NCI-H1436 (cell line): Measurements from ENCODE around the gene RARRES2.
A peak's percentile ranks its signal among the peaks of the same experiment; 100 is the strongest.

ENCODE experiments used
- DNase-seq: peaks from one replicate; lab custom pipeline; 2025; lab: John Stamatoyannopoulos, UW

RARRES2 gene

GRCh38 chr7:150337659-150338081 is 3.8 kb downstream of the RARRES2 start:
- DNase-seq = no peak

DNA sequence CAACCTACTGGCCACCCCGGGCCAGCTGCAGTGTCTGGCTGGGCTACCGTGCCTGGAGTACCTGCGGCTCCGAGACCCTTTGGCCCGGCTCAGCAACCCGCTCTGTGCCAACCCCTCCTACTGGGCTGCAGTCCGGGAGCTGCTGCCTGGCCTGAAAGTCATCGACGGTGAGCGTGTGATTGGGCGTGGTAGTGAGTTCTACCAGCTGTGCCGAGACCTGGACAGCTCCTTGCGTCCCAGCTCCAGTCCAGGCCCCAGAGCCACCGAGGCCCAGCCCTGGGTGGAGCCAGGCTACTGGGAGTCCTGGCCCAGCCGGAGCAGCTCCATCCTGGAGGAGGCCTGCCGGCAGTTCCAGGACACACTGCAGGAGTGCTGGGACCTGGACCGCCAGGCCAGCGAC is 4.2 kb downstream of the RARRES2 start:
- no peak for DNase-seq

- DNase-seq = no peak
These were observed 4.7 kb downstream of the RARRES2 start for GRCh38 chr7:150336746-150337145.

DNA sequence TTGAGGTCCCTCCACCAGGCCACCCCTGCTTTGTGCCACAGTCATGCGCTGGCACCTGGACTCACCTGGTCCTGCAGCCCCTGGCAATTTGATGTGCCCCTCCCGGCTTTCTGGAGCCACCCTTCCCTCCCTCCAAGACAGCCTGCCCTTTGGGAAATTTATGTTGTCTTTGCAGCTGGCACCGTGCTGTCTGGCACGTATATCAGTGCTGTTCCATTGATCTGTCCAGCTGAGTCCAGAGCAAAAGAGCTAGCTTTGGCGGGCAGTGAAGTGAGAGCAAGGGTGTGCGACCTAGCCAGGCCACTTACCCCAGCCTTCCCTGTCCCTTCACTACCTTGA is 5.7 kb downstream of the RARRES2 start:
- DNase-seq = no peak

DNA sequence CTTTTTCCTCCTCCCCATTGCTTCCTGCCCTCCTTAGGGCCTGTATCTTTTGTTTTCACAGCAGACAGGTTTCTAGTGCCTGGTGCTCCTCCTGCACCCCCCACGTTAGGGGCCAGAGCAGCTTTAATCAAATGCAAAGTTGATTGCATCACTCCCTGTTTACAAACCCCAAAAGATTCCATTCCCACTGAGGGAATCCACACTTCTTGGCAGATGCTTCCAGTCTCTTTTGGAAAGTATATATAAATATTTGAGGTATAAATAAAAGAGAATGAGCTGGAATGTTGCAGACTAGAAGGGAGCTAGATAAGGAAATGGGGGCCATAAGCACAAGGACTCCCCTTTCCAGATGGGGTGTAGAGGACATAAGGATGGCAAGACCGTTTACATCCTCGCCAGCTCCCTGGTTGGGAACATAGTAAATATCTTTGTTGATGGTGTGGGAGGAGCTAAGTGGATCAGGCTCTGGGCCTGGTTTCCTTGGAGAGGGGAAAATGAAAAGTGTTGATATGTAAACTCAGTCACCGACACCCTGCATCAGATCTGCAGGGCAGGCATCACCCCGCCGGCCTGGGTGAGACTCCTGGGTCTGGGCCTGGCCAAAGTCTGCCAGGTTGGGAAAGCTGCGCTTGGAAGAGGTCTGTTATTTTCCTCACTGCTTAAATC is 6.2 kb downstream of the RARRES2 start:
- DNase-seq = no peak

DNA sequence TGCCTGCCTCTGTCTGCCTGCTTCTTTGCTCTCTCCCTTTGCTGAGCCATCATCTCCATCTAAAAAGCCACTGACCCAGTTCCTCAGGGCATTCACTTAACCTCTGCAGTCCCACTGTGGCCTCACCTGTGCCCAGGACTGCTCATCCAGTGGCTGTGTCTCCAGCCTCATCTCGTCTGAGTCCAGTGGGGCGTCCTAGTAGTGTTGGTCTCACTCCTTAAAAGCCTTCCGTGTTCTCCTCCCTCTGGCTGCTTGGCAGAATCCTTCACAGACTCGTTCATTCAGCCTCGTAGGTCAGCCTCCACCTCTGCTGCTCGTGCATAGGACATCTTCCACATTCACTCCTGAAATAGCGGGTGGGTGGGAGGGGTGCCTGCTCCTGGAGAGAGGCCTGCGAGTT is 7.3 kb downstream of the RARRES2 start:
- DNase-seq = no peak

DNA sequence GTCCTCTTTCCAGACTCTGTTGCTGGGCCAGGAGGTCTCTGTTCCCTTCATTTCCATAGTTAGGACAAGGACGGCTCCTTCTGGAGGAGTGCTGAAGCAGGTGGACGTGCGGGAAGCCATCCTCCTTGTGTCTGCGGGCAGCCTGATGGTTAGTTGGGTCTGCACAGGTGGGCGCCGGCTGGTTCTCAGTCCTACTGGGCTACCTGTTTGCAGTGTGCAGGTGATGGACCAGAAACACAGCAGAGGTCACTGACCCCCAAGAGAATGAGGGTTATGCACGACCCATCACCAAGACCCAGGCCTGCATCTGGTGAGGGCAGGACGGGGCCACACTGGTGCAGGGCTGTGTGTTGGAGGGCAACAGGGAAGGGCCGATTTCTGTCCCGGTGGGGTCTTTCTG is 7.8 kb downstream of the RARRES2 start:
- DNase-seq = no peak

GRCh38 chr7:150332852-150333635 is 8.4 kb downstream of the RARRES2 start:
- DNase-seq = no peak

DNA sequence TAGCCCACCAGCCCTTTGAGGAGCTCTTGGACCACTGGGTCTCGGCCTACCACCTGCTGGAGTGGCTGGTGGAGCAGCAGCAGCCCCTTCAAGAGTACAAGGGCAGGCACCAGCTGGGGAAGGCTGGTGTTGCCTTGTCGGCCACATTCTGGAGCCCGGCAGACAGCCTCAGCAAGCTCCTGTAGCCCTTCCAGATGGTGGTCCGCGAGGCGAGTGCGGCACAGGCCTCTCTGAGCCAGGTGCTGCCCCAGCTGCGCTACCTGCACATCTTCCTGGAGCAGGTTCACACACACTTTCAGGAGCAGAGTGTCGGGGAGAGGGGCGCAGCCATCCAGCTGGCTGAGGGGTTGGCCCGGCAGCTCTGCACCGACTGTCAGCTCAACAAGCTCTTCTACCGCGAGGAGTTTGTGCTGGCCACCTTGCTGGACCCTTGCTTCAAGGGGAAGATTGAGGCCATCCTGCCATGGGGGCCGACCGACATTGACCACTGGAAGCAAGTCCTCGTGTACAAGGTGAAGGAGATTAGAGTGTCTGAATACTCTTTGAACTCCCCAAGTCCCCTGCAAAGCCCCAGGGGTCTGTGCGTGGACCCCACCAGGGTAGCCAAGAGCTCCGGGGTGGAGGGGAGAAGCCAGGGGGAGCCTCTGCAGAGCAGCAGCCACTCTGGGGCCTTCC is 11.1 kb downstream of the RARRES2 start:
- no peak for DNase-seq

GRCh38 chr7:150329331-150330120 is 11.9 kb downstream of the RARRES2 start:
- DNase-seq = no peak

DNA sequence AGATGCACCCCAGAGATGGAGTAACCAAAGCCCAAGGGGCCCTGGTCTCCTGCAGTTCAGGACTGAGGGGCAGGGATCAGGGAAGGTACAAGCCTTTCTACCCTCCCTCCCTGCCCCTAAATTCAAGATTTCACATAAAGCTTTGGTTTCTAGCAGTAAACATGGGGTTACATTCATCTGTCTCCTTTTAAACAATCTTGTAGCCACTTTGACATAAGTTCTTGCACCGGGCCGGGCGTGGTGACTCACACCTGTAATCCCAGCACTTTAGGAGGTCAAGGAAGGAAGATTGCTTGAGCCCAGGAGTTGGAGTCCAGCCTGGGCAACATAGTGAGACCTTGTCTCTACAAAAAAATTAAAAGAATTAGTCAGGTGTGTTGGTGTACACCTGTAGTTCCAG is 14.1 kb downstream of the RARRES2 start:
- DNase-seq = no peak

GRCh38 chr7:150326657-150327268 is 14.7 kb downstream of the RARRES2 start:
- DNase-seq = no peak

DNA sequence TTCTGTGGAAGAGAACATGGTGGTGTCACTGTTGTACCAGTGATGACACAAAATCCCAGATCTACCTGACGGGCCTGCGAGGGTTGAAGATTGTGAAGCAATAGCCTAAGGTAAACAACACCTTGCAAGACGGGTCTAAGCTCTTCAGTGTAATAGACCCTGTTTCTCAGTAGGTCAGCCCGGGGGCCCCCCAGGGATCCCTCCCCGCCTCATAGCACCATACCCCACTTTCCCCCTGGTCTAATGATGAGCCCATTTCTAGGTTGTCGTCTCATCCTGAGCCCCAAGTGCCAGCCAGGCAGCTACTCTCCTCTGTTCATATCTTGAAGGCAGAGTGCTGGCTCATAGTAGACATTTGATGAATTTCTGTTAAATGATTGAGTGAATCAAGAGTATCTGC is 15.5 kb downstream of the RARRES2 start:
- DNase-seq = no peak

DNA sequence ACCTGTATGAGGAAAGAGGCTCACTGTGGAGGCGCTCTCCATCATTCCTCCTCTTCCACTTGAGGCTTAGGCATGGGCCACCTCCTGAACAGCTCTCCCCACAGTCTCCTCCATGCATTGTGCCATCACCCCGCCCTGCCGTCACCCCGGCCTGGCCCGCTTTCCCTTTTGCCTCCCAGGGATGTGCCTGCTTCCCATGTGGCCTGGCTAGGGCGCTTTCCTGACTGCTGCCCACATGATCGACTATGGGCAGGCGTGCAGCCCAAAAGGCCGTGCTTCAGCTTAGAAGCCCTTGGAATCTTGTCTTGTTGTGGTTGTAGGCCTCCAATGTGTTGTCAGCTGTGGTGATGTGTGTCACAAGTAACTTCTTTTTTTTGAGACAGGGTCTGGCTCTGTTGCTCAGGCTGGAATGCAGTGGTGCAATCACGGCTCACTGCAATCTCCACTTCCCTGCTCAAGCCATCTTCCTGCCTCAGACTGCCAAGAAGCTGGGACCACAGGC is 16.3 kb downstream of the RARRES2 start:
- DNase-seq = no peak

DNA sequence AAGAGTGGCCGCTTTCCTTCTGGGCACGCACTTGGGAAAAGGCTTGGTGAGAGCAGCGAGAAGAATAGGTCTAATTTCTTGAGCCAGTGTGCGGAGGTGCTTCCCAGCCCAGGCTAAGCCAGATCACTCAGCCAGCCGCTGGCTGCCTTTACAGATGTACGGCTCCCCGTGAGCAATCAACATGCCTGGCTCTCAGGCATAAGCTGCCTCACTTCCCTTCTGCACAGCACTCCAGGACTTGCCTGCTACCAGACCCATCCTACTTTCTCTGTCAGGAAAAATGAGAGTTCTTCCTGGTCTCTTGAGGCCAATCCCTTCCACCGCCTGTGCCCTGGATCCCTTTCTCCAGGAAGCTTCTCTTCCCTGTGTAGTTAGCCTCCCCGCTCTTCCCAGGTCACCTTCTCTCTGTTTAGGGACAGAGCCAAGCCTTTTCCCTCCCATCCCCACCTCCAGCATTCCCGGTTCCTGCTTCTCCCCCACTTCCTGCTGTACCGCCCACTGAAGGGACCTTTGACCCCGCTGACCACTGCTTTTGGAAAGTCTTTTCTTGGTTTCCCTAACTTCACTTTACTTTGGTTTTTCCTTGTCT is 17.0 kb downstream of the RARRES2 start:
- no peak for DNase-seq

GRCh38 chr7:150323682-150324372 is 17.6 kb downstream of the RARRES2 start:
- DNase-seq = peak; percentile 8

- peak; percentile 61 for DNase-seq
These were observed 18.4 kb downstream of the RARRES2 start, which contains the start of the genes ACTR3C and LRRC61 for GRCh38 chr7:150322833-150323681. Gene ACTR3C (minus strand): TSS chr7:150323545. CDS start chr7:150295296, 28,249 bp downstream. Gene LRRC61 (plus strand): TSS chr7:150323355. CDS start chr7:150336862, 13,507 bp downstream.

DNA sequence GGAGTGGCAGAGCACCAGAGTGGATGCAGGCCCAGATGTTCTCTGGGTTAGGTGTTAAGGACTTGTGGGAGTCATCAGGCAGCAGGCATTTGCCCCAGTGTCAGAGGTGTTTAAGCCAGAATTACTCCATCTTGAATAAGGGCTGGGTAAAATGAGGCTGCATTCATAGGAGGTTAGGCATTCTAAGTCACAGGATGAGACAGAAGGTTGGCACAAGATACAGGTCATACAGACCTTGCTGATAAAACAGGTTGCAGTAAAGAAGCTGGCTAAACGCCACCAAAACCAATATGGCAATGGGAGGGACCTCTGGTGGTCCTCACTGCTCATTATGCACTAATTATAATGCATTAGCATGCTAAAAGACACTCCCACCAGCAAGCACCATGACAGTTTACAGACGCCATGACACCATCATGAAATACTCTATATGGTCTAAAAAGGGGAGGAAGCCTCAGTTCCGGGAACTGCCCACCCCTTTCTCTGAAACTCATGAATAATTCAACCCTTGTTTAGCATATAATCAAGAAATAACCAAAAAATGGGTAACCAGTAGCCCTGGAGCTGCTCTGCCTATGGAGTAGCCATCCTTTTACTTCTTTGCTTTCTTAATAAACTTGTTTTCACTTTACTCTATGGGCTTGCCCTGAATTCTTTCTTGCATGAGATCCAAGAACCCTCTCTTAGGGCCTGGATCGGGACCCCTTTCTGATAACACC is 19.2 kb downstream of the RARRES2 start:
- DNase-seq = peak; percentile 7

GRCh38 chr7:150321788-150322113 is 19.7 kb downstream of the RARRES2 start:
- no peak for DNase-seq
